G401.6 (cell line): ENCODE data around the gene USP17L22.
"Not testable (repeated sequence)": the region's sequence is repeated elsewhere in the genome, so short reads cannot be mapped to it uniquely, and the experiment has no call there.

Experiments
- FAIRE-seq: peaks from 2 replicates; lab custom pipeline; 2012; peaks lifted over from hg19 to GRCh38; lab: Jason Lieb, UNC

The USP17L22 gene

GRCh38 chr4:9267319-9267718 is at the start of gene USP17L22:
Gene USP17L22 (plus strand): TSS chr4:9267619. CDS start chr4:9267619, 0 bp downstream.
- FAIRE-seq, result not testable (repeated sequence)

- FAIRE-seq, result not testable (repeated sequence)
Observed at GRCh38 chr4:9219852-9220251, 47.6 kb upstream of the USP17L22 start, which contains the start of gene USP17L12. Gene USP17L12 (plus strand): TSS chr4:9220152. CDS start chr4:9220152, 0 bp downstream.

- FAIRE-seq, result not testable (repeated sequence)
Observed at GRCh38 chr4:9224596-9224995, 42.8 kb upstream of the USP17L22 start, which contains the start of gene USP17L13. Gene USP17L13 (plus strand): TSS chr4:9224896. CDS start chr4:9224896, 0 bp downstream.

- not testable (repeated sequence) for FAIRE-seq
Observed at GRCh38 chr4:9230249-9230648, 37.2 kb upstream of the USP17L22 start.

GRCh38 chr4:9234085-9234484 is 33.3 kb upstream of the USP17L22 start, which contains the start of gene USP17L15:
Gene USP17L15 (plus strand): TSS chr4:9234385. CDS start chr4:9234385, 0 bp downstream.
- FAIRE-seq, result not testable (repeated sequence)

GRCh38 chr4:9238461-9238860 is 29.0 kb upstream of the USP17L22 start:
- FAIRE-seq, result not testable (repeated sequence)

- FAIRE-seq, result not testable (repeated sequence)
Observed at GRCh38 chr4:9243579-9243978, 23.8 kb upstream of the USP17L22 start, which contains the start of gene USP17L17. Gene USP17L17 (plus strand): TSS chr4:9243879. CDS start chr4:9243879, 0 bp downstream.

GRCh38 chr4:9247953-9248680 is 19.3 kb upstream of the USP17L22 start, which contains the start of gene USP17L18:
Gene USP17L18 (plus strand): TSS chr4:9248630. CDS start chr4:9248630, 0 bp downstream.
- not testable (repeated sequence) for FAIRE-seq

- not testable (repeated sequence) for FAIRE-seq
Observed at GRCh38 chr4:9253078-9253477, 14.3 kb upstream of the USP17L22 start, which contains the start of gene USP17L19. Gene USP17L19 (plus strand): TSS chr4:9253378. CDS start chr4:9253378, 0 bp downstream.

GRCh38 chr4:9257824-9258223 is 9.6 kb upstream of the USP17L22 start, which contains the start of gene USP17L20:
Gene USP17L20 (plus strand): TSS chr4:9258124. CDS start chr4:9258124, 0 bp downstream.
- FAIRE-seq, result not testable (repeated sequence)

GRCh38 chr4:9262572-9262971 is 4.8 kb upstream of the USP17L22 start, which contains the start of gene USP17L21:
Gene USP17L21 (plus strand): TSS chr4:9262872. CDS start chr4:9262872, 0 bp downstream.
- FAIRE-seq, result not testable (repeated sequence)

- not testable (repeated sequence) for FAIRE-seq
Observed at GRCh38 chr4:9271719-9272118, 4.3 kb downstream of the USP17L22 start.
